ENCODE data around the gene SRBD1. TPM values are rescaled to one million over a fixed set of nuclear protein-coding genes. Genes with fewer than 3 reads are reported as not detected.

SRBD1 gene
- polyA plus RNA-seq, 1 donor from 2014 or later, result 5.3 TPM

- Histone ChIP-seq H3K9me2 (ENCODE audit: insufficient read depth, low read length) (no peaks in the 10 kb centered on the region), H3K79me2 (replicated peaks; ENCODE audit: insufficient read depth, low read length) (no peaks in the 10 kb centered on the region), H3K27me3 (ENCODE audit: insufficient read depth, low read depth, low read length) (no peaks in the 10 kb centered on the region), H3F3A (ENCODE audit: insufficient read depth, low read length, poor library complexity, severe bottlenecking) (no peaks in the 10 kb centered on the region), H2AFZ (ENCODE audit: low read depth, low read length) (no peak overlapping the region), H3K9me3 (ENCODE audit: low read length) (no peaks in the 10 kb centered on the region), H3K4me2 (ENCODE audit: low read length) (no peak overlapping the region), H3K4me3 (ENCODE audit: low read length) (no peak overlapping the region), H3K27ac (ENCODE audit: low read length) (no peak overlapping the region), H3K36me3 (ENCODE audit: insufficient read depth, low read length) (no peaks in the 10 kb centered on the region), H4K20me1 (ENCODE audit: insufficient read depth) (no peaks in the 10 kb centered on the region), H3K9ac (ENCODE audit: low read length) (no peak overlapping the region)
- TF ChIP-seq REST (IDR thresholded peaks at IDR 0.05; ENCODE audit: borderline replicate concordance) (no peak), RAD21 (conservative IDR thresholded peaks at IDR 0.05) (no peak), CTCF (IDR thresholded peaks at IDR 0.05; ENCODE audit: poor library complexity, severe bottlenecking) (no peak), EP300 (conservative IDR thresholded peaks at IDR 0.05; ENCODE audit: poor library complexity, severe bottlenecking) (no peak), EZH2 (IDR thresholded peaks at IDR 0.05; ENCODE audit: borderline replicate concordance, insufficient read depth, low read length, poor library complexity, severe bottlenecking) (no peak), MXI1 (conservative IDR thresholded peaks at IDR 0.05; ENCODE audit: poor library complexity, severe bottlenecking) (no peak), TAF1 (IDR thresholded peaks at IDR 0.05; ENCODE audit: low read depth) (no peak), SMC3 (conservative IDR thresholded peaks at IDR 0.05; ENCODE audit: poor library complexity) (no peak), POLR2AphosphoS5 (IDR thresholded peaks at IDR 0.05) (no peak)
These were observed 220.2 kb downstream of the SRBD1 start for GRCh38 chr2:45390861-45391260.

- Histone ChIP-seq H3K9me3 (ENCODE audit: low read length) (no peaks in the 10 kb centered on the region), H3K9me2 (ENCODE audit: insufficient read depth, low read length) (no peaks in the 10 kb centered on the region), H3K9ac (ENCODE audit: low read length) (no peak overlapping the region), H3K27me3 (ENCODE audit: insufficient read depth, low read depth, low read length) (no peaks in the 10 kb centered on the region), H3K4me2 (ENCODE audit: low read length) (no peak overlapping the region), H3K79me2 (replicated peaks; ENCODE audit: insufficient read depth, low read length) (no peaks in the 10 kb centered on the region), H3K36me3 (ENCODE audit: insufficient read depth, low read length) (no peaks in the 10 kb centered on the region), H3K4me3 (ENCODE audit: low read length) (no peak overlapping the region), H3F3A (ENCODE audit: insufficient read depth, low read length, poor library complexity, severe bottlenecking) (no peaks in the 10 kb centered on the region), H4K20me1 (ENCODE audit: insufficient read depth) (no peaks in the 10 kb centered on the region), H3K27ac (ENCODE audit: low read length) (no peak overlapping the region), H2AFZ (ENCODE audit: low read depth, low read length) (no peak overlapping the region)
- TF ChIP-seq TAF1 (IDR thresholded peaks at IDR 0.05; ENCODE audit: low read depth), result no peak
- TF ChIP-seq EZH2 (IDR thresholded peaks at IDR 0.05; ENCODE audit: borderline replicate concordance, insufficient read depth, low read length, poor library complexity, severe bottlenecking), result no peak
- no peak for TF ChIP-seq RAD21 (conservative IDR thresholded peaks at IDR 0.05)
- no peak for TF ChIP-seq MXI1 (conservative IDR thresholded peaks at IDR 0.05; ENCODE audit: poor library complexity, severe bottlenecking)
- no peak for TF ChIP-seq REST (IDR thresholded peaks at IDR 0.05; ENCODE audit: borderline replicate concordance)
- no peak for TF ChIP-seq SMC3 (conservative IDR thresholded peaks at IDR 0.05; ENCODE audit: poor library complexity)
- TF ChIP-seq EP300 (conservative IDR thresholded peaks at IDR 0.05; ENCODE audit: poor library complexity, severe bottlenecking), result no peak
- no peak for TF ChIP-seq CTCF (IDR thresholded peaks at IDR 0.05; ENCODE audit: poor library complexity, severe bottlenecking)
- TF ChIP-seq POLR2AphosphoS5 (IDR thresholded peaks at IDR 0.05), result no peak
These were observed 220.6 kb downstream of the SRBD1 start for GRCh38 chr2:45390441-45390840.

Measured in neural cell (in vitro differentiated cells).